K562 (cell line): ENCODE data around the gene BCAS3. TPM values are rescaled to one million over a fixed set of nuclear protein-coding genes. Genes with fewer than 3 reads are reported as not detected.

Experiments
- ATAC-seq: fragments of 200-7000 bp; cut with Tn5 transposase; 3 replicates; pipeline ENCODE4 v1.9.1; 2020; ENCODE audit warnings: moderate library complexity
- BruUV-seq: library from RNA; stranded (reverse); fragments of 400-500 nt; replicated peaks from 2 replicates; lab custom pipeline; 2021; lab: Mats Ljungman, UMichigan
- CTCF ChIA-PET: fragments of 300-600 bp; formaldehyde crosslinking; extraction: SDS; loops from one replicate; lab custom pipeline; 2021; ENCODE audit warnings: low intra/inter-chr PET ratio; lab: Yijun Ruan, JAX
- POLR2A ChIA-PET: fragments of 300-600, 350-650 bp; sonication (Branson Sonifier 250); formaldehyde crosslinking; extraction: SDS; loops from one replicate; lab custom pipeline; 2021; ENCODE audit warnings: antibody characterized with exemption, inconsistent platforms; lab: Yijun Ruan, JAX
- DNase-seq, 4 experiments: peaks; one replicate each; pipeline versions ENCODE4 v3.0.0 to v3.0.0-alpha.2; 2011 to 2018; ENCODE audit warnings: low spot score in 3 of 4, mixed read lengths in 3 of 4; ENCODE audit errors: extremely low read depth in 1 of 4
- FAIRE-seq: peaks from 2 replicates; lab custom pipeline; 2011; peaks lifted over from hg19 to GRCh38; lab: Jason Lieb, UNC
- H2AFZ ChIP-seq: 2 replicates; pipeline ENCODE4 v1.6.0; 2011; ENCODE audit warnings: low read depth, low read length, control low read depth, inconsistent platforms
- H3K27ac ChIP-seq: fragments of 200-600 bp; 3 replicates; pipeline ENCODE4 v1.8.0; 2011; ENCODE audit warnings: low read depth, mild to moderate bottlenecking, control low read depth, inconsistent platforms, low read length, moderate library complexity, mixed read lengths; ENCODE audit errors: extremely low read depth
- H3K27me3 ChIP-seq, 2 experiments: fragments of 300-600 bp in 1 of 2; 2 replicates in 1 of 2; 3 replicates in 1 of 2; pipeline versions ENCODE4 v1.6.0 to v1.8.0; 2011; ENCODE audit warnings: inconsistent platforms in 2 of 2, low read length in 2 of 2, mild to moderate bottlenecking in 1 of 2, mixed read lengths in 1 of 2, moderate library complexity in 1 of 2; ENCODE audit not compliant: control insufficient read depth in 2 of 2, insufficient read depth in 2 of 2
- H3K36me3 ChIP-seq: fragments of 300-600 bp; 3 replicates; pipeline ENCODE4 v1.8.0; 2011; ENCODE audit warnings: mild to moderate bottlenecking, low read length, inconsistent platforms; ENCODE audit not compliant: control insufficient read depth, insufficient read depth
- H3K4me1 ChIP-seq, 2 experiments: fragments of 200-600 bp in 1 of 2; replicated peaks in 1 of 2; 2 replicates in 1 of 2; 3 replicates in 1 of 2; pipeline versions ENCODE4 v1.5.1 to v1.8.0; 2011; ENCODE audit warnings: inconsistent platforms in 2 of 2, low read length in 2 of 2, mild to moderate bottlenecking in 1 of 2, mixed read lengths in 1 of 2, moderate library complexity in 1 of 2; ENCODE audit not compliant: control insufficient read depth in 2 of 2, insufficient read depth in 2 of 2
- H3K4me2 ChIP-seq: 2 replicates; pipeline ENCODE4 v1.6.1; 2011; ENCODE audit warnings: low read length, control low read depth, inconsistent platforms, mixed read lengths; ENCODE audit not compliant: insufficient read depth
- H3K4me3 ChIP-seq: fragments of 200-600 bp; sonication (generic), shearing (Covaris generic); 2 replicates; pipeline ENCODE4 v1.5.1; 2016; ENCODE audit warnings: control low read depth, inconsistent platforms
- H3K79me2 ChIP-seq: fragments of 200-600 bp; 3 replicates; pipeline ENCODE4 v1.8.0; 2011; ENCODE audit warnings: low read length, inconsistent platforms; ENCODE audit not compliant: control insufficient read depth, insufficient read depth
- H3K9ac ChIP-seq, 2 experiments: 2 replicates each; pipeline versions ENCODE4 v1.6.0 to v1.6.1; 2011; ENCODE audit warnings: low read depth in 2 of 2, low read length in 2 of 2, control low read depth in 1 of 2, inconsistent platforms in 1 of 2, mild to moderate bottlenecking in 1 of 2, mixed read lengths in 1 of 2; ENCODE audit not compliant: insufficient read depth in 1 of 2
- H3K9me1 ChIP-seq: one replicate; pipeline ENCODE4 v1.6.0; 2011; ENCODE audit warnings: inconsistent platforms, mild to moderate bottlenecking, low read length, moderate library complexity; ENCODE audit not compliant: control insufficient read depth, insufficient read depth
- H3K9me3 ChIP-seq: replicated peaks from 2 replicates; pipeline ENCODE4 v1.5.1; 2011; ENCODE audit warnings: low read depth, low read length, inconsistent platforms; ENCODE audit not compliant: control insufficient read depth, insufficient read depth
- H4K20me1 ChIP-seq: replicated peaks from 2 replicates; pipeline ENCODE4 v1.6.1; 2011; ENCODE audit warnings: low read length, inconsistent platforms, mixed read lengths; ENCODE audit not compliant: control insufficient read depth, insufficient read depth
- ARNT ChIP-seq, 2 experiments: fragments of 450-650 bp; IDR thresholded peaks; 2 replicates each; pipeline ENCODE4 v1.6.1; 2016; ENCODE audit warnings: mild to moderate bottlenecking in 1 of 2
- KHSRP ChIP-seq: fragments of 450-650 bp; IDR thresholded peaks from 2 replicates; pipeline ENCODE4 v1.6.1; 2017
- KLF13 ChIP-seq: fragments of 450-650 bp; IDR thresholded peaks from 2 replicates; pipeline ENCODE4 v1.6.1; 2016; ENCODE audit warnings: missing genetic modification characterization, low read depth, mild to moderate bottlenecking, missing compliant biosample characterization, moderate library complexity, borderline replicate concordance
- YY1 ChIP-seq, 3 experiments: IDR thresholded peaks; 2 replicates each; pipeline ENCODE4 v1.6.1; 2011; ENCODE audit warnings: low read length in 2 of 3, mild to moderate bottlenecking in 2 of 3, moderate library complexity in 2 of 3, borderline replicate concordance in 1 of 3, control low read depth in 1 of 3, low read depth in 1 of 3; ENCODE audit not compliant: insufficient read depth in 3 of 3, insufficient replicate concordance in 2 of 3, control insufficient read depth in 1 of 3, insufficient read length in 1 of 3; ENCODE audit errors: extremely low read depth in 1 of 3
- ZNF224 ChIP-seq: sonication (generic); formaldehyde crosslinking; IDR thresholded peaks from 2 replicates; pipeline ENCODE4 v1.8.0; 2022; ENCODE audit warnings: mild to moderate bottlenecking, missing genetic modification reagents
- ZNF717 ChIP-seq: fragments of 250-450 bp; sonication (Bioruptor Pico); IDR thresholded peaks from 2 replicates; pipeline ENCODE4 v1.5.0; 2021
- WGBS: fragments of 100-300 bp; shearing (Covaris generic); methylation state at CpG from one replicate; pipeline ENCODE4 v1.1.6; 2016; ENCODE audit warnings: low coverage, mixed read lengths; ENCODE audit not compliant: insufficient coverage; ENCODE audit errors: missing lambda C conversion rate; 5-methylcytosine and 5-hydroxymethylcytosine counted together
- in situ Hi-C: fragments of 300-500 bp; cut with MboI; formaldehyde crosslinking; loops from 4 replicates; pipeline ENCODE4 v1.15.0; 2018; ENCODE audit warnings: inconsistent platforms, mixed read lengths
- intact Hi-C: fragments of 100-400 bp; cut with micrococcal nuclease; formaldehyde crosslinking; loops from 2 replicates; pipeline ENCODE4 v1.14.2; 2022
- polyA plus RNA-seq, 8 experiments: library from polyadenylated mRNA; depleted of rRNA in 4 of 8; stranded (reverse) in 5 of 8; unstranded in 3 of 8; fragments of >200 nt; fragmentation: Nextera tagmentation in 2 of 8; fragmentation: Illumina TruSeq in 1 of 8; extraction: Ambion mirVana in 2 of 8; extraction: Trizol in 1 of 8; gene quantifications; 2 replicates each; pipeline versions ENCODE4 v1.2.1 to v1.2.3, GENCODE V29; 2011 to 2014; ENCODE audit warnings: inconsistent platforms in 1 of 8, missing spikeins in 1 of 8
- total RNA-seq, 7 experiments: library from RNA; depleted of rRNA in 6 of 7; stranded (reverse); fragments of >200 nt in 6 of 7; fragmentation: Illumina TruSeq in 2 of 7; extraction: Trizol in 2 of 7; gene quantifications; 2 replicates each; pipeline versions ENCODE4 v1.2.1 to v1.2.3, GENCODE V29; 2011 to 2021; ENCODE audit warnings: low replicate concordance in 1 of 7
- TF ChIP-seq, protein P1 (sequence below), 3 experiments: fragments of 200-800 bp in 1 of 3; fragments of 250-450 bp in 1 of 3; fragments of 450-650 bp in 1 of 3; sonication (Bioruptor Pico) in 1 of 3; sonication (Bioruptor generic) in 1 of 3; formaldehyde crosslinking in 1 of 3; IDR thresholded peaks; 2 replicates each; pipeline versions ENCODE4 v1.6.1 to v1.8.0; 2016 to 2022; ENCODE audit warnings: mild to moderate bottlenecking in 2 of 3, missing genetic modification characterization in 2 of 3, missing compliant biosample characterization in 1 of 3, moderate library complexity in 1 of 3

BCAS3 gene
- total and polyA plus RNA-seq, 9 of the 15 experiments (the other 6 are each of a cell fraction or from before 2014, with no cell fraction given), result 1.9 to 5.5 (median 3.5) TPM

DNA sequence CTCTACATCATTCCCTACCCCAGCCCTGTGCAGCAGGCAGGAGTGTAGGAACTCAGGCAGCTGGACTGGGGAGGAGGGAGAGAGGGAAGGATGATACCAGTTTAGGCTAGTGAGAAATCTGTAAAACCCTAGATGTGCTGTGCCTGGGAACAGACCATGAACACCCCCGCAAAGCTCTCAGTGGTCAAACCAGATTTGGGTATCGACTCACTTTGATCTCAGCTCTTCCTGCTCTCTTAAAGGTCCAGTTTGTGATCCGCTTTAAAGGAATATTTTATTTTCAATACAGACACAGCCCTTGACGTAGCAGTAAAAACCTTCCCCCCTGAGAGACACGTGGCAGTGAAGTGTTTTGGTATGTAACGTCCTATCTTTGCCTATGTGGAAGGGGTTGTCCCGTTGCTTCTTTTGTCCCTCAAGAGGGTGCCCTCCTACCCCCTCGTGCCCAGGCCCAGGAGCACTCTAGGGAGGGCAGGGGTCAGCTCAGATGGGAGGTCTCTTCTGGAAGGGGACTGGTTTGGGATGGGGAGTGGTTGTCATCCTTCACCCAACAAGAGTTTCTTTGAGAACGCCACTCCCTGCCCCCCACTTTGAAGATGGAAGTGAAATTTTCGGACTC, 702.7 kb downstream of the BCAS3 start:
- no TSS peak for BruUV-seq
- WGBS, result 4% methylated on average over 10 of the region's 10 CpGs
- FAIRE-seq (no peak), ATAC-seq (no peak), DNase-seq (no peak)
- Histone ChIP-seq H2AFZ (no peak overlapping the region), H3K4me1 (no peaks in the 10 kb centered on the region), H3K79me2 (no peaks in the 10 kb centered on the region), H3K9me3 (no peaks in the 10 kb centered on the region), H3K9ac (no peak overlapping the region), H3K9me1 (peaks cover 3% of the 10 kb centered on the region), H3K27ac (no peak overlapping the region), H3K4me3 (no peak overlapping the region), H4K20me1 (peaks cover 6% of the 10 kb centered on the region; the same call in 1 of the 2 replicates), H3K4me2 (no peak overlapping the region), H3K36me3 (no peaks in the 10 kb centered on the region), H3K27me3 (peaks cover 17 to 85% of the 10 kb centered on the region in 2 experiments; a peak in 4 of 5 replicates)
- TF ChIP-seq, protein P1, sequence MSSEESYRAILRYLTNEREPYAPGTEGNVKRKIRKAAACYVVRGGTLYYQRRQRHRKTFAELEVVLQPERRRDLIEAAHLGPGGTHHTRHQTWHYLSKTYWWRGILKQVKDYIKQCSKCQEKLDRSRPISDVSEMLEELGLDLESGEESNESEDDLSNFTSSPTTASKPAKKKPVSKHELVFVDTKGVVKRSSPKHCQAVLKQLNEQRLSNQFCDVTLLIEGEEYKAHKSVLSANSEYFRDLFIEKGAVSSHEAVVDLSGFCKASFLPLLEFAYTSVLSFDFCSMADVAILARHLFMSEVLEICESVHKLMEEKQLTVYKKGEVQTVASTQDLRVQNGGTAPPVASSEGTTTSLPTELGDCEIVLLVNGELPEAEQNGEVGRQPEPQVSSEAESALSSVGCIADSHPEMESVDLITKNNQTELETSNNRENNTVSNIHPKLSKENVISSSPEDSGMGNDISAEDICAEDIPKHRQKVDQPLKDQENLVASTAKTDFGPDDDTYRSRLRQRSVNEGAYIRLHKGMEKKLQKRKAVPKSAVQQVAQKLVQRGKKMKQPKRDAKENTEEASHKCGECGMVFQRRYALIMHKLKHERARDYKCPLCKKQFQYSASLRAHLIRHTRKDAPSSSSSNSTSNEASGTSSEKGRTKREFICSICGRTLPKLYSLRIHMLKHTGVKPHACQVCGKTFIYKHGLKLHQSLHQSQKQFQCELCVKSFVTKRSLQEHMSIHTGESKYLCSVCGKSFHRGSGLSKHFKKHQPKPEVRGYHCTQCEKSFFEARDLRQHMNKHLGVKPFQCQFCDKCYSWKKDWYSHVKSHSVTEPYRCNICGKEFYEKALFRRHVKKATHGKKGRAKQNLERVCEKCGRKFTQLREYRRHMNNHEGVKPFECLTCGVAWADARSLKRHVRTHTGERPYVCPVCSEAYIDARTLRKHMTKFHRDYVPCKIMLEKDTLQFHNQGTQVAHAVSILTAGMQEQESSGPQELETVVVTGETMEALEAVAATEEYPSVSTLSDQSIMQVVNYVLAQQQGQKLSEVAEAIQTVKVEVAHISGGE (CRISPR knock-in tag; IDR thresholded peaks at IDR 0.05), result peak in 1 of 3 experiments; percentile 76; a peak in 2 of 6 replicates
- TF ChIP-seq YY1 (IDR thresholded peaks at IDR 0.05; ENCODE audit: borderline replicate concordance in 1 of 3, control insufficient read depth in 1 of 3, extremely low read depth in 1 of 3, insufficient read depth in 3 of 3, insufficient read length in 1 of 3, insufficient replicate concordance in 2 of 3, low read depth in 1 of 3, low read length in 2 of 3) (no peak), ARNT (IDR thresholded peaks at IDR 0.05) (no peak), ZNF224 (no peak), ZNF717 (no peak), KLF13 (tag) (no peak), KHSRP (no peak)
- intact Hi-C loops (no loop called here), in situ Hi-C loops (no loop called here)
- ChIA-PET POLR2A (interaction anchor here (0.8 to 1.3 kb wide), 2 partner anchors 12 to 15 kb away, joined by 3 to 4 read pairs; no protein-coding TSS in a partner anchor), CTCF (no interaction called here)
